Sciatic nerve (tissue), 2 donors: ENCODE measurements around the gene WFDC6. TPM values are rescaled to one million over a fixed set of nuclear protein-coding genes. Genes with fewer than 3 reads are reported as not detected.

Source experiments
- ATAC-seq: fragments of 200-7000 bp; cut with Tn5 transposase; one replicate; pipeline ENCODE4 v1.9.1; 2020; ENCODE audit warnings: mild to moderate bottlenecking, moderate library complexity
- DNase-seq: peaks from one replicate; pipeline ENCODE4 v3.0.0-alpha.2; 2020; ENCODE audit warnings: low spot score
- intact Hi-C: fragments of 100-400 bp; cut with DNase I; formaldehyde crosslinking; loops from one replicate; pipeline ENCODE4 v1.14.2; 2022
- total RNA-seq: library from RNA; stranded (reverse); fragmentation: NEBNext Ultra II Directional; extraction: Animal tissue kit (Norgen Biotek cat#: 25700); gene quantifications from one replicate; pipeline ENCODE4 v1.2.1, GENCODE V29; 2021
- donor health status: DM: no; HTN: no; CAD: no.
- donor health status: DM: no; HTN: no; CAD: no.

The WFDC6 gene
- total RNA-seq, 1 donor from 2014 or later = not detected

DNA sequence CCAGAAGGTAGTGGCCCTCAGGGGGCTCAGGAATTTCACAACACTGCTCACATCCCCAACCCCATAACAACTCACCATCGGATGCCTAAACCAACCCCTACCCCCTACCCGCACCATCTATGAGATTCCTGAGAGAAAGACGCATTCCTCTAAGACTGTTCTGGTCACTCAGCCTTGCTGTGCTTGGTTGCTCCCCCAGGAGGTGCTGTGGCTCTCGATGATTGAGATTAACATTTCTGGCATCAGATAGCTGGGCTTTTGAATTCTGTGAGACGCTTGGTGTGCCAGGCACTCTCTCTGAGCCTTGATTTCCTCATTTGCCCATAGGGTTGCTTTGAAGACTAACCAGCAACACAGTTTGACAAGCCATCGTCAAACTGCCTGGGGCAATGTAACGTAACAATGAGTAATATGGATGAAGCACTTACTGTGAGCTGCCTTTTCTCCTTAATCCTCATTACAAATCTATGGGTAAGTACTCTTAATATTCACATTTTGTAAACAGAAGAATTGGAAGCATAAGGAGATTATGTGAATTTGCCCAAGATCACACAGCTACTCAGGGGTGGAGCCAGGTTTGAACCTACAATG lies 978 bp downstream of the WFDC6 start:
- ATAC-seq = no peak
- no peak for DNase-seq
- intact Hi-C loops = no loop called here

DNA sequence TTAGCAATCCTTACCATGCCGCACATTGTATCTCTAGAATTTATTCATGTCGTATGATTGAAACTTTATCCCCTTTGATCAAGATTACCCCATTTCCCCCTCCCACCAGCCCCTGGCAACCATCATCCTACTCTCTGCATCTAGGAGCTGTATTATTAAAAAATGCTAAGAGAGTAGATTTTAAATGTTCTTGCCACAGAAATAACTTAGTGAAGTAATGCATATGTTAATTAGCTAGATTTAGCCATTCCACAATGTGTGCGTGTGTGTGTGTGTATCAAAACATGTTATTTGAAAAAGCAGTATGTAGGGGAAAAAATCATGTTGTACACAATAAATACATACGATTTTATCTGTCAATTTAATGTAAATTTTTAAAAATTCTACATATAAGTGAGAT lies 12.0 kb downstream of the WFDC6 start:
- intact Hi-C loops = no loop called here
- ATAC-seq (no peak), DNase-seq (no peak)

- intact Hi-C loops = no loop called here
- DNase-seq (no peak), ATAC-seq (no peak)
These were observed 15.5 kb downstream of the WFDC6 start for GRCh38 chr20:45523821-45524220.

DNA sequence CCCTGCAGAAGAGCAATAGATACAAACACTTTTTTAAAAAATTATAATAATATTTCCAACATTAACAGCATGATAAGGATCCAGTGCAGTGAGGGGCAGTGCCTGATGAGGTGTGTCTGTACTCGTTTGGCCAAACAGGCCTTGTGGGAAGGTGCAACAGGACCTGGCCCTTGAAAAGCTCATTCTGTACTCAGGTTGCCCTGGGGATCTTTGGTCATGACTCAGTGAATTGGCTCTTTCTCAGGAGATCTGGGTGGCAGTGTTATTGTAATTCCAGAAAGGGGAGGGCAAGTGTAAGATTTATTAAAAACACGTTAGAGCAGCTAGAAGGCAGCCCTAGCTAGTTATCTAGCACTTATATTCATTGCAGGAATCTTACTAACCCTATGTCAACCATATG lies 21.0 kb downstream of the WFDC6 start:
- intact Hi-C loops = no loop called here

GRCh38 chr20:45515147-45515913 lies 24.0 kb downstream of the WFDC6 start, which contains the start of gene SPINT3:
Gene SPINT3 (minus strand): TSS chr20:45515622. CDS start chr20:45515608, 14 bp downstream.
- ATAC-seq (no peak), DNase-seq (no peak)
- intact Hi-C loops = no loop called here

More for the DNA sequence above, 21.0 kb downstream of the WFDC6 start:
- DNase-seq = no peak
- no peak for ATAC-seq

GRCh38 chr20:45510242-45510862 lies 28.9 kb downstream of the WFDC6 start:
- intact Hi-C loops = no loop called here
- DNase-seq (no peak), ATAC-seq (no peak)

DNA sequence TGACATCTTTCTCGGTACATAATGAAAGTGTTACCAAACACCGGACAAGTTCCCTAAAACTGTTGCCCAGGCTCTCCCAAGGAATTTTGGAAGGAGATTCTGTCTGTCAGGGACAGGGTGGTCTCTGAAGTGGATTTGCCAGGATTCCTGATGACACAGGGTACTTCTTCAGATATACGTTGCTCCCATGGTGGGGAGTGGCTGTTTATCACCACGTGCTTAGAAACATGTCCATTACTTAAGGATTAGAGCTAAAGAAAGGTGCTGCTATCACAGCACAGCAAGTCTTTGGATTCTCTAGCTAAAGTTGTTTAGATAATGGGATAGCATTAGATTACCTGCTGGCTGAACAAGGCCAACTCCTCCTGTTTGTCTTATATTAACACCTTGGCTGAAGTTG lies 30.2 kb downstream of the WFDC6 start:
- ATAC-seq (no peak), DNase-seq (no peak)
- intact Hi-C loops = no loop called here

GRCh38 chr20:45508068-45508886 lies 31.0 kb downstream of the WFDC6 start:
- ATAC-seq (no peak), DNase-seq (no peak)
- intact Hi-C loops = no loop called here

DNA sequence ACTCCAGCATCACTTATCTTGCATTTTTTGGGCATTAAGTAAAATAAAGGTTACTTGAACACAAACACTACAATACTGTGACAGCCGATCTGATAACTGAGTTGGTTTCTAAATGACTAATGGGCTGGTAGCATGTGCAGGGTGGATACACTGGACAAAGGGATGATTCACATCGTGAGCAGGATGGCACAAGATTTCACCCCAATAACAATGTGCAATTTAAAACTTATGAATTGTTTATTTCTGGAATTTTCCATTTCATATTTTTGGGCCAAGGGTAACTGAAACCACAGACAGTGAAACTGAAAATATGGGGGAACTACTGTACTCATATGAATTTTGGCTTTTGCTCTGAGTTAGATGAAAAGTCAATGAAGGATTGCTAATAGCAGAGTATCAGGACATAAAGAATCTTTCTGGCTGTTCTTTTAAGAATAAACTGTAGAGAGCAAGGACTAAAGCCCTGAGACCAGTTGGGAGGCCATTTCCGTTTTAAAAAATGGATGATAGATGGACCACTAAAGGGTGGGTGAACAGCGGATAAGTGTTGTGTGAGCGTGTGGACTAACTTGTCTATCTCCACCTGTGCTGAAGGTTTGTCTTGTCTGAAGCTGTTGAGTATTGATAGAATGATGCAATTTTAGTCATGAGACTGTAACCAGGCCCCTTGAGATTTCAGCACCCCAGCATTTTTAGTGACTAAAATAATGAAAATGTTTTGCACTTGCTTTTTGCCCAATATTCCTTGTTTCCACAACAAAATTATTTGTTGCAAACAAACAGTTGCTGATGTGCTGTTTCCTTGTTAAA lies 32.1 kb downstream of the WFDC6 start:
- intact Hi-C loops = no loop called here
- ATAC-seq = no peak

GRCh38 chr20:45506398-45506797 lies 32.9 kb downstream of the WFDC6 start:
- DNase-seq (no peak), ATAC-seq (no peak)
- intact Hi-C loops = no loop called here

More for the DNA sequence above, 32.1 kb downstream of the WFDC6 start:
- DNase-seq = no peak

- DNase-seq (no peak), ATAC-seq (no peak)
- intact Hi-C loops = no loop called here
These were observed 35.9 kb downstream of the WFDC6 start for GRCh38 chr20:45503403-45503802.

- ATAC-seq (no peak), DNase-seq (no peak)
- intact Hi-C loops = no loop called here
These were observed 36.7 kb downstream of the WFDC6 start for GRCh38 chr20:45502561-45502960.

DNA sequence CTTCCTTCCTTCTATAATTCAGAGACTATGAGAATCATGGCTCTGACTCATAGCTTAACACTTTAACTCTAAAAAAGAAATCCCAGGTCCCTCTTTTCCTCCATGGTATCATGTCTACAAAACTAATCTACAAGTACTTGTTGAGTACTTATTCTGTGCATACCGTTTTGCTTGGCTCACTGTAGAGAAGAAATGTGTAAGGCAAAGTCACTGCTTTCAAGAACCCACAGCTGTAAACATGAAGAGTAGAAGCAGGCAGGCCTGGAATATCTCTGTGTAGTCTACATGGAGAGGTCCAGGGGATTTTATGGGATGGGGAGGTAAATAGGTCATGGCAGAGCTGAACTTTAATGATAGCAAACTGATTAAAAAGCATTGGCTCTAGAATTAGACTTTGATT lies 37.7 kb downstream of the WFDC6 start:
- ATAC-seq (no peak), DNase-seq (no peak)
- intact Hi-C loops = no loop called here

DNA sequence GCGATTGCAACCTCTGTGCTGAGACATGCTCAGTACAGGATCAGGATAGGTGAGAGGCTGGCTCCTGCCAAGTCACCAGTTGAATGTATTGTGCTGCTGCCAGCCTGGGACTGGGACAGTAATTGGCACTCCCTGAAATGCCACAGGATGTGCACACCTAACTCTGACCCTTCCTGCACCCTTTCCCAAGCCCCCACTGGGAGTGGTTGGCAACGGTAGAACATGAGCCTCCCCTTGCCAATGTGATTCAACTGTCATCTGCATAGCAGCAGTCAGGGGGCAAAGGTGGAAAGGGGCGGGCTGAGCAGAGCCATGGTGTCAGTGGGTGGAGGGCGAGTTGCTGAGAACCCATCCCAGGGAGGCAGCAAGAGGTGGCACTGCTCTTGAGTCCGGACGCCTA lies 39.3 kb downstream of the WFDC6 start:
- ATAC-seq = no peak
- no peak for DNase-seq
- intact Hi-C loops = no loop called here

DNA sequence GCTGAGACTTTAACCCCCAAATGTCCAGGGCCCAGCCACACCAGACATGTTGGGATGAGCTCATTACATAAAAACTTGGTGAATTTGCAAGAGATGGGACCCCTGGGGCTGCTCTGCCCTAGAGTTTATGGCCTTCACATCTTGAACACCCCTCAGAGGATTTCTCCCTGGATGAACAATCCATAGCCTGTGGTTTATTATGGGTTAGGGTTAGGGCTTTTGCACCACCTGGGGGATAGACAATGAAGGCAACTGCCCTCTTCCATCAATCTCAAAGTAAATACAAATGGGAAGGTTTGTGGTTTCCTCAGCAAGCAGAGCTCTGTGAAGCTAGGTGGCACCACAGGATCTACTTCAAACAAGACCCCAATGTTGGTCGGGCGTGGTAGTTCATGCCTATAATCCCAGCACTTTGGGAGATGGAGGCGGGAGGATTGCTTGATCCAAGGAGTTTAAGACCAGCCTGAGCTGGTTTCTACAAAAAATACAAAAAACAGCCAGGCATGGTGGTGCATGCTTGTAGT lies 41.2 kb downstream of the WFDC6 start:
- intact Hi-C loops = no loop called here
- DNase-seq = no peak
- no peak for ATAC-seq

DNA sequence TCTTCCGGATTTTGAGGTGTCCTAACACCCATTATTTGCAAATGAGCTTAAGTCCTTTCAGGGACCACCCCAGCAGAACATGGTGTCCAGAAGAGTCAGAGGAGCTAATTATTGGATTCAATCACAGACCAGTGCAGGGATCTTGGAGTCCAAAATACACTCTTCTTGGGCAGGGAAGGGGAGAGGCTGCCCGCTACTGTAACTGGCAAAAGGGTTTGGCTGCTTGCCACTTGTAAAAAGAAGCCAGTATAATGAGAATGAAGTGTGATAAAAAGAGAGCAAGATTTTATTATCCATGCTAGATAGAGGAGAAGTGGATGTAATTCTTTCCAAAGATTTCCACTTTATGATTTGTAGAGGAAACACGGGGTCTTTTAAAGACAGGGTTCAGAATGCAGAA lies 43.1 kb downstream of the WFDC6 start:
- ATAC-seq (no peak), DNase-seq (no peak)
- intact Hi-C loops = no loop called here

DNA sequence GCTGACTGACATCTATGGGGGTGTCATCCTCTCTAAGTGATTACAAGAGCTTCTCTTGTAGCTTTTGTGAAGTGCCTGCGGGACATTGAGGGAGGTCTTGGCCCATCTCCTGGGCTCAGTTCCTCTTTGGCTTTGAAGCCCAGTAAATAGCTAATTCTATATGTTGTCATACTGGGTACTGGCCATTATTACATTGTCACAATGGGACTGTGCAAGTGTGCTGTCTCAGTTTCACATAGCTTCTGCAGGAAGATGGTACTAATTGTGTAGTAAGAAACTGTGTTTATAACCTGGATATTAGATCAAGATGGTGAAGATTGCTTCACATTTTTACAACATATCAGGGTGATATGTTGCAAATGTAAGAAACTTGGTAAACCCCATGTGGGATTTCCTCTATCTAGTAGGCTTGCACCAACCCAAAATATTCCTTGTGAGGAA lies 43.8 kb downstream of the WFDC6 start:
- intact Hi-C loops = no loop called here
- DNase-seq = no peak
- ATAC-seq = no peak

DNA sequence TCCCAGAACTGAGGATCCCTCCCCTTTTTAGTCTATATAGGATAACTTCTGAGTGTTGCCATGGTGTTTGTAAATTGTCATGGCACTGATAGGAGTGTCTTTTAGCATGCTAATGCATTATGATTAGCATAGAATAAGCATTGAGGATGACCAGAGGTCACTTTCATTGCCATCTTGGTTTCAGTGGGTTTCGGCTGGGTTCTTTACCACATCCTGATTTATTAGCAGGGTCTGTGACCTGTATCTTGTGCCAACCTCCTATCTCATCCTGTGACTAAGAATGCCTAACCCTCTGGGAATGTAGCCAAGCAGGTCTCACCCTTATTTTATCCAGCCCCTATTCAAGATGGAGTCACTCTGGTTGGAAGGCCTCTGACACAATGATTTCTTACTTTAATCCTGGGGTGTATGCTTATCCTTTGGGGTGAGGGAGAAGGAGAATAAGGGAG lies 50.2 kb downstream of the WFDC6 start:
- intact Hi-C loops = no loop called here
- no peak for ATAC-seq
- DNase-seq = no peak
